IPS-20b (cell line): ENCODE data around the gene AFG1L.

ENCODE experiments used
- H3K27ac ChIP-seq: one replicate; pipeline ENCODE4 v1.5.1; 2013; ENCODE audit warnings: low read length
- H3K27me3 ChIP-seq: 2 replicates; pipeline ENCODE4 v1.6.1; 2013; ENCODE audit warnings: mild to moderate bottlenecking, low read length, inconsistent platforms; ENCODE audit not compliant: insufficient read depth
- H3K36me3 ChIP-seq: 2 replicates; pipeline ENCODE4 v1.6.1; 2013; ENCODE audit warnings: low read depth, mild to moderate bottlenecking, inconsistent platforms, low read length, moderate library complexity; ENCODE audit not compliant: insufficient read depth
- H3K4me1 ChIP-seq: 2 replicates; pipeline ENCODE4 v1.6.1; 2013; ENCODE audit warnings: mild to moderate bottlenecking, control low read depth, inconsistent platforms, low read length, moderate library complexity; ENCODE audit not compliant: insufficient read depth
- H3K4me3 ChIP-seq: 2 replicates; pipeline ENCODE4 v1.5.1; 2013; ENCODE audit warnings: mild to moderate bottlenecking, low read length, inconsistent platforms
- H3K9ac ChIP-seq: 2 replicates; pipeline ENCODE4 v1.6.1; 2013; ENCODE audit warnings: low read depth, mild to moderate bottlenecking, inconsistent platforms, low read length, moderate library complexity
- H3K9me3 ChIP-seq: 2 replicates; pipeline ENCODE4 v1.6.1; 2013; ENCODE audit warnings: mild to moderate bottlenecking, low read depth, low read length, inconsistent platforms; ENCODE audit not compliant: insufficient read depth

The AFG1L gene

GRCh38 chr6:108473197-108473596, 178.3 kb downstream of the AFG1L start:
- Histone ChIP-seq H3K4me1 (peaks cover 5% of the 10 kb centered on the region; the same call in 1 of the 2 replicates), H3K9ac (no peak overlapping the region), H3K9me3 (no peaks in the 10 kb centered on the region)

GRCh38 chr6:108476376-108476775, 181.5 kb downstream of the AFG1L start:
- Histone ChIP-seq H3K9me3 (no peaks in the 10 kb centered on the region), H3K4me3 (no peak overlapping the region), H3K27ac (no peak overlapping the region), H3K9ac (no peak overlapping the region), H3K27me3 (no peaks in the 10 kb centered on the region), H3K4me1 (no peaks in the 10 kb centered on the region), H3K36me3 (no peaks in the 10 kb centered on the region)

More at GRCh38 chr6:108473197-108473596, 178.3 kb downstream of the AFG1L start:
- Histone ChIP-seq H3K36me3 (no peaks in the 10 kb centered on the region), H3K27me3 (no peaks in the 10 kb centered on the region), H3K27ac (no peak overlapping the region), H3K4me3 (no peak overlapping the region)

GRCh38 chr6:108476847-108477430, 182.1 kb downstream of the AFG1L start:
- Histone ChIP-seq H3K27ac (no peak overlapping the region), H3K4me1 (no peaks in the 10 kb centered on the region), H3K27me3 (no peaks in the 10 kb centered on the region), H3K36me3 (no peaks in the 10 kb centered on the region), H3K9me3 (no peaks in the 10 kb centered on the region), H3K9ac (no peak overlapping the region), H3K4me3 (no peak overlapping the region)

GRCh38 chr6:108482559-108482958, 187.7 kb downstream of the AFG1L start:
- H3K27me3 ChIP-seq, result no peaks in the 10 kb centered on the region
- H3K4me3 ChIP-seq, result no peak overlapping the region
- H3K9me3 ChIP-seq, result no peaks in the 10 kb centered on the region
- H3K36me3 ChIP-seq, result no peaks in the 10 kb centered on the region
- no peak overlapping the region for H3K27ac ChIP-seq
- H3K4me1 ChIP-seq, result no peaks in the 10 kb centered on the region
- H3K9ac ChIP-seq, result no peak overlapping the region

GRCh38 chr6:108484016-108484415, 189.2 kb downstream of the AFG1L start:
- H3K9me3 ChIP-seq, result no peaks in the 10 kb centered on the region
- no peak overlapping the region for H3K27ac ChIP-seq
- H3K4me1 ChIP-seq, result no peaks in the 10 kb centered on the region
- H3K27me3 ChIP-seq, result no peaks in the 10 kb centered on the region
- H3K36me3 ChIP-seq, result no peaks in the 10 kb centered on the region
- no peak overlapping the region for H3K4me3 ChIP-seq
- no peak overlapping the region for H3K9ac ChIP-seq

GRCh38 chr6:108489699-108490098, 194.8 kb downstream of the AFG1L start:
- H3K4me1 ChIP-seq, result no peaks in the 10 kb centered on the region
- H3K9me3 ChIP-seq, result no peaks in the 10 kb centered on the region

GRCh38 chr6:108492131-108492766, 197.4 kb downstream of the AFG1L start:
- Histone ChIP-seq H3K27me3 (no peaks in the 10 kb centered on the region), H3K27ac (no peak overlapping the region)

More at GRCh38 chr6:108489699-108490098, 194.8 kb downstream of the AFG1L start:
- Histone ChIP-seq H3K4me3 (no peak overlapping the region), H3K27me3 (no peaks in the 10 kb centered on the region), H3K27ac (no peak overlapping the region), H3K9ac (no peak overlapping the region), H3K36me3 (no peaks in the 10 kb centered on the region)

GRCh38 chr6:108494434-108494833, 199.6 kb downstream of the AFG1L start:
- Histone ChIP-seq H3K4me3 (no peak overlapping the region), H3K36me3 (no peaks in the 10 kb centered on the region), H3K9me3 (no peaks in the 10 kb centered on the region), H3K4me1 (no peaks in the 10 kb centered on the region), H3K27me3 (no peaks in the 10 kb centered on the region), H3K9ac (no peak overlapping the region), H3K27ac (no peak overlapping the region)

More at GRCh38 chr6:108492131-108492766, 197.4 kb downstream of the AFG1L start:
- no peak overlapping the region for H3K4me3 ChIP-seq
- H3K4me1 ChIP-seq, result no peaks in the 10 kb centered on the region
- no peaks in the 10 kb centered on the region for H3K9me3 ChIP-seq
- H3K9ac ChIP-seq, result no peak overlapping the region
- no peaks in the 10 kb centered on the region for H3K36me3 ChIP-seq

GRCh38 chr6:108497883-108498282, 203.0 kb downstream of the AFG1L start:
- Histone ChIP-seq H3K9ac (no peak overlapping the region), H3K36me3 (no peaks in the 10 kb centered on the region), H3K9me3 (no peaks in the 10 kb centered on the region), H3K4me3 (no peak overlapping the region), H3K27ac (no peak overlapping the region), H3K27me3 (no peaks in the 10 kb centered on the region), H3K4me1 (no peaks in the 10 kb centered on the region)

GRCh38 chr6:108501559-108501958, 206.7 kb downstream of the AFG1L start:
- Histone ChIP-seq H3K4me3 (no peak overlapping the region), H3K4me1 (no peaks in the 10 kb centered on the region), H3K36me3 (no peaks in the 10 kb centered on the region), H3K27ac (no peak overlapping the region), H3K9me3 (no peaks in the 10 kb centered on the region), H3K9ac (no peak overlapping the region), H3K27me3 (no peaks in the 10 kb centered on the region)

GRCh38 chr6:108502832-108503231, 208.0 kb downstream of the AFG1L start:
- Histone ChIP-seq H3K9me3 (no peaks in the 10 kb centered on the region), H3K4me1 (no peaks in the 10 kb centered on the region), H3K27ac (no peak overlapping the region), H3K36me3 (no peaks in the 10 kb centered on the region), H3K9ac (no peak overlapping the region), H3K27me3 (no peaks in the 10 kb centered on the region), H3K4me3 (no peak overlapping the region)

- no peaks in the 10 kb centered on the region for H3K4me1 ChIP-seq
- no peak overlapping the region for H3K27ac ChIP-seq
- H3K27me3 ChIP-seq, result no peaks in the 10 kb centered on the region
- no peak overlapping the region for H3K4me3 ChIP-seq
- peaks cover 5% of the 10 kb centered on the region; the same call in 1 of the 2 replicates for H3K9me3 ChIP-seq
- H3K36me3 ChIP-seq, result no peaks in the 10 kb centered on the region
- no peak overlapping the region for H3K9ac ChIP-seq
Observed at GRCh38 chr6:108507316-108507715, 212.5 kb downstream of the AFG1L start.
